HEK293 (cell line): Measurements from ENCODE around the gene CHID1.

Source experiments
- ZNF214 ChIP-seq: fragments of 450-650 bp; formaldehyde crosslinking; IDR thresholded peaks from 2 replicates; pipeline ENCODE4 v1.5.1; 2017; ENCODE audit warnings: missing biosample characterization, mild to moderate bottlenecking, missing genetic modification characterization, borderline replicate concordance
- ZNF404 ChIP-seq: fragments of 450-650 bp; formaldehyde crosslinking; IDR thresholded peaks from 2 replicates; pipeline ENCODE4 v1.5.1; 2017; ENCODE audit warnings: missing biosample characterization, missing genetic modification characterization
- ZNF529 ChIP-seq: fragments of 450-650 bp; formaldehyde crosslinking; IDR thresholded peaks from 2 replicates; pipeline ENCODE4 v1.5.1; 2017; ENCODE audit warnings: missing genetic modification characterization, missing biosample characterization; ENCODE audit not compliant: insufficient replicate concordance
- ZNF585B ChIP-seq: fragments of 450-650 bp; formaldehyde crosslinking; IDR thresholded peaks from 2 replicates; pipeline ENCODE4 v1.5.1; 2016; ENCODE audit warnings: missing biosample characterization, missing genetic modification characterization
- TF ChIP-seq, protein P1 (sequence below): fragments of 450-650 bp; formaldehyde crosslinking; IDR thresholded peaks from 2 replicates; pipeline ENCODE4 v1.5.1; 2016; ENCODE audit warnings: missing biosample characterization, missing genetic modification characterization
- TF ChIP-seq, protein P2 (sequence below): fragments of 450-650 bp; formaldehyde crosslinking; IDR thresholded peaks from 2 replicates; pipeline ENCODE4 v1.5.1; 2016; ENCODE audit warnings: missing biosample characterization, missing genetic modification characterization

DNA sequence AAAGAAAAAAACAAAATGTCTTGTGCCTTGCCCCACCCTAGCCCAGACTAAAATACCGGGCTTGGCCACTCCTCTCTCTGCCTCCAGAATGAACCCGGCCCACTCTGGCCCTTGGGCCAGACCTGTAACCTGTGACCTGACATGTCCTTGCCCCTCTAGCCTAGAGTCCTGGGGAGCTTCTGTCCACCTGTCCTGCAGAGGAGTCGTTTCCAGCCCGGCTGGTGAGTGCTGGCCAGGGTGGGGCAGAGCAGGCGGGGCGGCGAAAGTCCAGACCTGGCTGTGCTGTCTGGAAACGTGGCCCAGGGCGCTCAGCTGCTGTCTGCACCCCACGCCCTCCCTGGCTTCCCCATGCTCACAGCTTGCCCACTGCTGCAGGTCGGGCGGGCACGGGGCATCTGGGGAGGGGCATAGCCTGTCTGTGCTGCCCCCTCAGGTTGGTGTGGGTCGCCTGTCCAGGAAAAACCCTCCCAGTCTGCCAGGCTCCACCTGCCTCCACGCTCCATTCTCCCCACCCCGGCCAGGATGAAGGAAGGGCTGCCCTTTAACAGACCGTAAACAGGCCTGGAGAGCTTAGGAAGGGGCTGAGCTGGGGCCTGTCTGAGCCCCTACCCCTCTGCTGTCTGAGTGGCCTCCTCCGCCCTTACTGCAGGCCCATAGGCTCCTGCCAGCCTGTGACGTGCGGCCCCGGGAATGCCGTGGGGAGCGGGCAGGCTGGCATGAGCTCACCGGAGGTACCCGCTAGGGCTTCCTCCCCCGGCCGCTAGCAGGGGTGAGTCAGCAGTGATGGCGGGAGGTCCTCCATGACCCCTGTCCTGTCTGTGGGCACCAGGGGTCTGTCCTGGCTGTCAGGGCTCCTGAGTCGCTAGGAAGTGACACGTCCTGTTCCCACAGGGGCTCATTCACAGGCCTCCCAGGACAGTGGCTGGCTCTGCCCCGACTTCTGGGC, 76.0 kb downstream of the CHID1 start:
- TF ChIP-seq ZNF585B (tag by site-specific recombination): no peak
- no peak for TF ChIP-seq ZNF529 (tag by site-specific recombination)
- TF ChIP-seq, protein P1, sequence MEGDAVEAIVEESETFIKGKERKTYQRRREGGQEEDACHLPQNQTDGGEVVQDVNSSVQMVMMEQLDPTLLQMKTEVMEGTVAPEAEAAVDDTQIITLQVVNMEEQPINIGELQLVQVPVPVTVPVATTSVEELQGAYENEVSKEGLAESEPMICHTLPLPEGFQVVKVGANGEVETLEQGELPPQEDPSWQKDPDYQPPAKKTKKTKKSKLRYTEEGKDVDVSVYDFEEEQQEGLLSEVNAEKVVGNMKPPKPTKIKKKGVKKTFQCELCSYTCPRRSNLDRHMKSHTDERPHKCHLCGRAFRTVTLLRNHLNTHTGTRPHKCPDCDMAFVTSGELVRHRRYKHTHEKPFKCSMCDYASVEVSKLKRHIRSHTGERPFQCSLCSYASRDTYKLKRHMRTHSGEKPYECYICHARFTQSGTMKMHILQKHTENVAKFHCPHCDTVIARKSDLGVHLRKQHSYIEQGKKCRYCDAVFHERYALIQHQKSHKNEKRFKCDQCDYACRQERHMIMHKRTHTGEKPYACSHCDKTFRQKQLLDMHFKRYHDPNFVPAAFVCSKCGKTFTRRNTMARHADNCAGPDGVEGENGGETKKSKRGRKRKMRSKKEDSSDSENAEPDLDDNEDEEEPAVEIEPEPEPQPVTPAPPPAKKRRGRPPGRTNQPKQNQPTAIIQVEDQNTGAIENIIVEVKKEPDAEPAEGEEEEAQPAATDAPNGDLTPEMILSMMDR: no peak
- TF ChIP-seq, protein P2, sequence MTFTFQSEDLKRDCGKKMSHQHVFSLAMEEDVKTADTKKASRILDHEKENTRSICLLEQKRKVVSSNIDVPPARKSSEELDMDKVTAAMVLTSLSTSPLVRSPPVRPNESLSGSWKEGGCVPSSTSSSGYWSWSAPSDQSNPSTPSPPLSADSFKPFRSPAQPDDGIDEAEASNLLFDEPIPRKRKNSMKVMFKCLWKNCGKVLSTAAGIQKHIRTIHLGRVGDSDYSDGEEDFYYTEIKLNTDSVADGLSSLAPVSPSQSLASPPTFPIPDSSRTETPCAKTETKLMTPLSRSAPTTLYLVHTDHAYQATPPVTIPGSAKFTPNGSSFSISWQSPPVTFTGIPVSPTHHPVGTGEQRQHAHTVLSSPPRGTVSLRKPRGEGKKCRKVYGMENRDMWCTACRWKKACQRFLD (tag by site-specific recombination): no peak
- no peak for TF ChIP-seq ZNF214 (tag by site-specific recombination)
- no peak for TF ChIP-seq ZNF404
